PC-9 (cell line): Measurements from ENCODE around the gene ATG2A. TPM values are rescaled to one million over a fixed set of nuclear protein-coding genes. Genes with fewer than 3 reads are reported as not detected.

Source experiments
- BruUV-seq: library from RNA; stranded (reverse); fragments of 400-500 nt; replicated peaks from 2 replicates; lab custom pipeline; 2021; lab: Mats Ljungman, UMichigan
- CTCF ChIA-PET: fragments of 300-600 bp; sonication (Branson Sonifier 250); formaldehyde crosslinking; loops from one replicate; lab custom pipeline; 2022; ENCODE audit warnings: antibody characterized with exemption; lab: Charles Lee
- POLR2A ChIA-PET: fragments of 300-600 bp; sonication (Branson Sonifier 250); formaldehyde crosslinking; loops from one replicate; lab custom pipeline; 2022; ENCODE audit warnings: antibody characterized with exemption; ENCODE audit not compliant: unreplicated experiment; lab: Charles Lee
- DNase-seq, 2 experiments: peaks; one replicate each; pipeline versions ENCODE4 v3.0.0 to v3.0.0-alpha.2; 2015 to 2022; ENCODE audit warnings: mixed read lengths in 1 of 2
- H2AFZ ChIP-seq: fragments of 200-600 bp; sonication (generic); 2 replicates; pipeline ENCODE4 v1.8.1; 2017; ENCODE audit warnings: antibody characterized with exemption
- H3F3A ChIP-seq: fragments of 200-600 bp; sonication (generic); 2 replicates; pipeline ENCODE4 v1.8.1; 2017; ENCODE audit warnings: antibody characterized with exemption, mild to moderate bottlenecking, low read depth; ENCODE audit not compliant: insufficient read depth
- H3K27ac ChIP-seq: fragments of 200-600 bp; sonication (generic); 2 replicates; pipeline ENCODE4 v1.6.1; 2016; ENCODE audit warnings: mixed run types
- H3K27me3 ChIP-seq: fragments of 200-600 bp; sonication (generic); 2 replicates; pipeline ENCODE4 v1.6.1; 2016; ENCODE audit warnings: low read depth, mixed run types; ENCODE audit not compliant: insufficient read depth
- H3K36me3 ChIP-seq: fragments of 200-600 bp; sonication (generic); 2 replicates; pipeline ENCODE4 v1.6.1; 2016; ENCODE audit warnings: low read depth, mixed run types
- H3K4me1 ChIP-seq: fragments of 200-600 bp; sonication (generic); replicated peaks from 2 replicates; pipeline ENCODE4 v1.6.1; 2016; ENCODE audit warnings: mixed run types; ENCODE audit not compliant: insufficient read depth
- H3K4me2 ChIP-seq: fragments of 200-600 bp; sonication (generic); 2 replicates; pipeline ENCODE4 v1.6.1; 2017; ENCODE audit warnings: mixed run types
- H3K4me3 ChIP-seq: fragments of 200-600 bp; sonication (generic); 2 replicates; pipeline ENCODE4 v1.6.1; 2016; ENCODE audit warnings: mixed run types
- H3K79me2 ChIP-seq: fragments of 200-600 bp; sonication (generic); 2 replicates; pipeline ENCODE4 v1.6.1; 2017; ENCODE audit warnings: low read depth, mixed run types
- H3K9me2 ChIP-seq: fragments of 200-600 bp; sonication (generic); 2 replicates; pipeline ENCODE4 v1.8.1; 2017; ENCODE audit warnings: mild to moderate bottlenecking; ENCODE audit not compliant: insufficient read depth
- H3K9me3 ChIP-seq: fragments of 200-600 bp; sonication (generic); 2 replicates; pipeline ENCODE4 v1.8.1; 2016; ENCODE audit warnings: low read depth; ENCODE audit not compliant: insufficient read depth
- H4K20me1 ChIP-seq: fragments of 200-600 bp; sonication (generic); 2 replicates; pipeline ENCODE4 v1.8.1; 2017; ENCODE audit not compliant: insufficient read depth
- CTCF ChIP-seq: fragments of 200-600 bp; sonication (generic); conservative IDR thresholded peaks from 2 replicates; pipeline ENCODE4 v1.6.1; 2017; ENCODE audit warnings: mixed run types, antibody characterized with exemption, mild to moderate bottlenecking, moderate library complexity
- EZH2 ChIP-seq: fragments of 200-600 bp; sonication (generic); IDR thresholded peaks from 2 replicates; pipeline ENCODE4 v1.8.0; 2017; ENCODE audit warnings: antibody characterized with exemption, low read depth
- intact Hi-C: fragments of 100-400 bp; cut with micrococcal nuclease; formaldehyde crosslinking; loops from one replicate; pipeline ENCODE4 v1.10.0; 2022; ENCODE audit not compliant: unreplicated experiment
- total RNA-seq: library from RNA; stranded (reverse); gene quantifications from 2 replicates; pipeline ENCODE4 v1.2.3, GENCODE V29; 2021

ATG2A gene
- total RNA-seq, 1 experiment from 2014 or later = 48.2 TPM

- intact Hi-C loops = loop anchor here (1.0 to 2.0 kb wide), 2 partner anchors 47 to 107 kb away; no protein-coding TSS in a partner anchor
- H4K20me1 ChIP-seq = 0 out of 2 replicates have a peak, but pooled peaks cover 4% of the 10 kb centered on the region
- no peak overlapping the region for H3K27ac ChIP-seq
- H3K79me2 ChIP-seq = no peaks in the 10 kb centered on the region
- no peak overlapping the region for H3K4me2 ChIP-seq
- CTCF ChIA-PET = interaction anchor here (0.5 to 0.6 kb wide), 5 partner anchors 14 to 133 kb away, joined by 3 to 7 read pairs (median 4); partner anchors contain the start of gene EHD1
- no peak overlapping the region for H3K4me3 ChIP-seq
- peaks cover 1% of the 10 kb centered on the region; the same call in 1 of the 2 replicates for H3K4me1 ChIP-seq
- H3K9me3 ChIP-seq = no peaks in the 10 kb centered on the region
- POLR2A ChIA-PET = interaction anchor here (0.6 kb wide), 2 partner anchors 526 to 578 kb away, joined by 4 to 9 read pairs; no protein-coding TSS in a partner anchor
- H2AFZ ChIP-seq = no peak overlapping the region
- H3F3A ChIP-seq = peaks cover 14% of the 10 kb centered on the region; the same call in 1 of the 2 replicates
- 0 out of 2 replicates have a peak, but pooled peaks cover 3% of the 10 kb centered on the region for H3K36me3 ChIP-seq
- peak; percentile 53 to 87 for DNase-seq
- H3K9me2 ChIP-seq = no peaks in the 10 kb centered on the region
- no peaks in the 10 kb centered on the region for H3K27me3 ChIP-seq
- TF ChIP-seq EZH2 (no peak), CTCF (peak; percentile 96)
- no TSS peak for BruUV-seq
These were observed 22.8 kb downstream of the ATG2A start for GRCh38 chr11:64894070-64894811.

DNA sequence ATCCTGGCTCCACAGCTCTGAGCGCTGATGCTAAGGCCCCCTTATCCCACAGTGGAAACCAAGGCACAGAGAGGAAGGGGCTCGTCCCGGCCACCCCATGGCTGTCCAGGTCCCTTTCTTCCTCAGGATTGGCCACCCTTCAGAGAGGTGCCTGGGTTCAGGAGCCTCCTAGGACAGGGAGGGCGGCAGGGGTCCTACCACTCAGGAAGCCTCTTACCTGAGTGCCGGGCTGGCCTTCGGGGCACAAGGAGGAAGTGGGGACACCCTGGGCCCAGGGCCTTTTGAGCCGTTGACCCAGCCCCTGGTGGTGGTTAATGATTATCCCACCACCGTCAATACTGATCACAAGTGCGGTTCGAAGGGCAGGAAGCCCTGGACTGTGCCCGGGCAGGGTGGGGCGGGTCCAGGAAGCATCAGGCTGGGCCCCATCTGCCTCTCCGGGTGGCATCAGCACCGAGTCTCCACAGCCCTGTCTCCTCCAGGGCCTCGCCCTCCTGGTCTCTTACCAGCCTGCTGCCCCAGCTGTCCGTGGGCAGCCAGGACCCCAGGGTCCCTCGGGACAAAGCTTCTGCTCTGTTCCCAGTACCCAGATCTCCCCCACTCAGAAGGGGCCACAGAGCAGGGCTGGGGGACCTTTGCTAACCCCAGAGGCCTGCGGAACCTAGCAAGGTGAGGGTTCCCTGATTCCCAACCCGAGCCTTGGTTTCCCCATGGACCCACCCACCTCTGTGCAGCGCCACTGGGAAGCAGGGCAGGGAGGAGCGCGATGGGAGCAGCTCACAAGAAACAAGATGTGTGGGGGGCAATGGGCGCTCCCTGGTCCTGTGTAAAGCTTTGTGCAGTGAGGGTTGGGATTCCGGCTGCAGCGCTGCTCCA, 23.6 kb downstream of the ATG2A start:
- H4K20me1 ChIP-seq = 0 out of 2 replicates have a peak, but pooled peaks cover 4% of the 10 kb centered on the region
- intact Hi-C loops = loop anchor here (1.0 to 2.0 kb wide), 2 partner anchors 46 to 107 kb away; no protein-coding TSS in a partner anchor
- CTCF ChIA-PET = interaction anchor here (0.5 to 0.6 kb wide), 4 partner anchors 13 to 133 kb away, joined by 3 to 7 read pairs (median 4); partner anchors contain the start of gene EHD1
- peaks cover 14% of the 10 kb centered on the region; the same call in 1 of the 2 replicates for H3F3A ChIP-seq
- H3K4me1 ChIP-seq = peaks cover 4% of the 10 kb centered on the region; the same call in 1 of the 2 replicates
- H3K27me3 ChIP-seq = no peaks in the 10 kb centered on the region
- no peaks in the 10 kb centered on the region for H3K9me2 ChIP-seq
- no peak overlapping the region for H3K4me3 ChIP-seq
- H3K27ac ChIP-seq = no peak overlapping the region
- no peak for DNase-seq
- no peaks in the 10 kb centered on the region for H3K9me3 ChIP-seq
- POLR2A ChIA-PET = interaction anchor here (0.6 kb wide), 1 partner anchor 579 kb away, joined by 4 read pairs; no protein-coding TSS in a partner anchor
- 0 out of 2 replicates have a peak, but pooled peaks cover 2% of the 10 kb centered on the region for H3K36me3 ChIP-seq
- no peak overlapping the region for H3K4me2 ChIP-seq
- no TSS peak for BruUV-seq
- no peaks in the 10 kb centered on the region for H3K79me2 ChIP-seq
- no peak overlapping the region for H2AFZ ChIP-seq
- no peak for TF ChIP-seq CTCF
- TF ChIP-seq EZH2 = no peak

- H3K36me3 ChIP-seq = no peaks in the 10 kb centered on the region
- peaks cover 14% of the 10 kb centered on the region; the same call in 1 of the 2 replicates for H3F3A ChIP-seq
- no peak overlapping the region for H3K4me3 ChIP-seq
- no peaks in the 10 kb centered on the region for H3K9me3 ChIP-seq
- H3K79me2 ChIP-seq = no peaks in the 10 kb centered on the region
- no peaks in the 10 kb centered on the region for H3K27me3 ChIP-seq
- no peaks in the 10 kb centered on the region for H3K9me2 ChIP-seq
- H2AFZ ChIP-seq = no peak overlapping the region
- H3K4me2 ChIP-seq = no peak overlapping the region
- CTCF ChIA-PET = no interaction called here
- peaks cover 9% of the 10 kb centered on the region for H3K4me1 ChIP-seq
- DNase-seq = no peak
- intact Hi-C loops = no loop called here
- POLR2A ChIA-PET = interaction anchor here (0.5 kb wide), 1 partner anchor 219 kb away, joined by 3 read pairs; the partner anchor contains the start of gene TM7SF2
- BruUV-seq = TSS peak; percentile 8
- H4K20me1 ChIP-seq = 0 out of 2 replicates have a peak, but pooled peaks cover 4% of the 10 kb centered on the region
- no peak for TF ChIP-seq CTCF
- no peak for TF ChIP-seq EZH2
- H3K27ac ChIP-seq = no peak overlapping the region
These were observed 24.2 kb downstream of the ATG2A start for GRCh38 chr11:64892838-64893193.
